B cell (primary cell): ENCODE results near the gene KRT9. TPM values are rescaled to one million over a fixed set of nuclear protein-coding genes. Genes with fewer than 3 reads are reported as not detected.
"Not testable (repeated sequence)": the region's sequence is repeated elsewhere in the genome, so short reads cannot be mapped to it uniquely, and the experiment has no call there.

Experiments used
- ATAC-seq: fragments of 200-7000 bp; cut with Tn5 transposase; one replicate; pipeline ENCODE4 v1.10.0; 2021; ENCODE audit warnings: low read depth, mild to moderate bottlenecking, moderate number of reproducible peaks, moderate library complexity
- CTCF ChIA-PET: fragments of 350-600 bp; sonication (Branson Sonifier 250); formaldehyde crosslinking; loops from one replicate; lab custom pipeline; 2021; ENCODE audit warnings: antibody characterized with exemption, inconsistent platforms; lab: Charles Lee
- POLR2A ChIA-PET: fragments of 350-600 bp; sonication (Branson Sonifier 250); formaldehyde crosslinking; loops from one replicate; lab custom pipeline; 2021; ENCODE audit warnings: antibody characterized with exemption; lab: Charles Lee
- DNase-seq: peaks from one replicate; pipeline ENCODE4 v3.0.0; 2013
- H2AFZ ChIP-seq: 2 replicates; pipeline ENCODE4 v1.6.1; 2012; ENCODE audit warnings: mild to moderate bottlenecking, low read depth, low read length; ENCODE audit not compliant: insufficient read depth, poor library complexity, severe bottlenecking
- H3K27ac ChIP-seq, 2 donors: 1 replicate in 1 of 2; 2 replicates in 1 of 2; pipeline ENCODE4 v1.5.1; 2012 to 2013; ENCODE audit warnings: low read length in 2 of 2, mild to moderate bottlenecking in 2 of 2, moderate library complexity in 1 of 2
- H3K27me3 ChIP-seq, 4 experiments: fragments of 200-600 bp in 1 of 4; sonication (generic) in 1 of 4; replicated peaks in 1 of 4; 1 replicate in 2 of 4; 2 replicates in 2 of 4; pipeline versions ENCODE4 v1.6.1 to v1.7.0; 2013 to 2016; ENCODE audit warnings: low read length in 3 of 4, mild to moderate bottlenecking in 2 of 4, mixed read lengths in 1 of 4, moderate library complexity in 1 of 4; ENCODE audit not compliant: insufficient read depth in 4 of 4, control insufficient read depth in 3 of 4; ENCODE audit errors: control extremely low read depth in 1 of 4
- H3K36me3 ChIP-seq, 2 experiments: replicated peaks in 1 of 2; 1 replicate in 1 of 2; 2 replicates in 1 of 2; pipeline versions ENCODE4 v1.6.1 to v1.7.1; 2013; ENCODE audit warnings: low read length in 1 of 2; ENCODE audit not compliant: insufficient read depth in 2 of 2, control insufficient read depth in 1 of 2; ENCODE audit errors: control extremely low read depth in 1 of 2, extremely low read depth in 1 of 2
- H3K4me1 ChIP-seq, 2 donors: fragments of 200-600 bp in 1 of 2; sonication (generic) in 1 of 2; 1 replicate in 1 of 2; 2 replicates in 1 of 2; pipeline versions ENCODE4 v1.5.1 to v1.6.1; 2013 to 2017; ENCODE audit warnings: low read length in 2 of 2; ENCODE audit not compliant: control insufficient read depth in 2 of 2, insufficient read depth in 2 of 2
- H3K4me2 ChIP-seq: replicated peaks from 2 replicates; pipeline ENCODE3; 2012; ENCODE audit warnings: mild to moderate bottlenecking, low read depth, low read length; ENCODE audit not compliant: poor library complexity, severe bottlenecking
- H3K4me3 ChIP-seq, 5 experiments: fragments of 200-600 bp in 1 of 5; sonication (generic) in 1 of 5; 1 replicate in 3 of 5; 2 replicates in 2 of 5; pipeline versions ENCODE4 v1.5.1 to v1.7.0; 2011 to 2016; ENCODE audit warnings: low read length in 4 of 5, mild to moderate bottlenecking in 4 of 5, low read depth in 2 of 5, control low read depth in 1 of 5, moderate library complexity in 1 of 5; ENCODE audit not compliant: insufficient read depth in 1 of 5; ENCODE audit errors: control extremely low read depth in 1 of 5, extremely low read depth in 1 of 5
- H3K79me2 ChIP-seq: fragments of 200-600 bp; sonication (generic); one replicate; pipeline ENCODE4 v1.6.0; 2016; ENCODE audit warnings: low read length; ENCODE audit not compliant: control insufficient read depth, insufficient read depth
- H3K9ac ChIP-seq: fragments of 200-600 bp; sonication (generic); 2 replicates; pipeline ENCODE4 v1.6.1; 2017; ENCODE audit warnings: mild to moderate bottlenecking, low read length, moderate library complexity
- H3K9me3 ChIP-seq, 3 donors: one replicate each; pipeline versions ENCODE4 v1.6.1 to v1.7.1; 2013; ENCODE audit warnings: low read length in 2 of 3; ENCODE audit not compliant: control insufficient read depth in 2 of 3, insufficient read depth in 1 of 3; ENCODE audit errors: control extremely low read depth in 1 of 3
- H4K20me1 ChIP-seq: 2 replicates; pipeline ENCODE4 v1.6.0; 2012; ENCODE audit warnings: mild to moderate bottlenecking, low read length; ENCODE audit not compliant: insufficient read depth, control insufficient read depth, poor library complexity, severe bottlenecking
- H3K27ac Mint-ChIP-seq: one replicate; pipeline ENCODE4 v1.8.0; 2021; ENCODE audit warnings: mixed read lengths
- H3K27me3 Mint-ChIP-seq: one replicate; pipeline ENCODE4 v1.8.0; 2021; ENCODE audit warnings: mixed read lengths
- H3K4me1 Mint-ChIP-seq: one replicate; pipeline ENCODE4 v1.8.0; 2021; ENCODE audit warnings: mixed read lengths
- H3K4me3 Mint-ChIP-seq: one replicate; pipeline ENCODE4 v1.8.0; 2021; ENCODE audit warnings: mixed read lengths
- H3K9me3 Mint-ChIP-seq: one replicate; pipeline ENCODE4 v1.8.0; 2022; ENCODE audit warnings: mixed read lengths; ENCODE audit not compliant: insufficient read depth
- CTCF ChIP-seq: fragments of 200-600 bp; IDR thresholded peaks from one replicate; pipeline ENCODE4 v1.8.0; 2022; ENCODE audit warnings: antibody characterized with exemption, mild to moderate bottlenecking
- EZH2 ChIP-seq: IDR thresholded peaks from 2 replicates; pipeline ENCODE4 v1.6.1; 2012; ENCODE audit warnings: borderline replicate concordance, low read depth, mild to moderate bottlenecking, moderate library complexity, low read length; ENCODE audit not compliant: insufficient read depth, poor library complexity, severe bottlenecking
- WGBS: methylation state at CpG from one replicate; pipeline ENCODE4 v1.1.5; 2013; ENCODE audit warnings: missing lambda C conversion rate; ENCODE audit not compliant: insufficient coverage; 5-methylcytosine and 5-hydroxymethylcytosine counted together
- intact Hi-C: fragments of 100-400 bp; cut with micrococcal nuclease; formaldehyde crosslinking; loops from one replicate; pipeline ENCODE4 v1.10.0; 2022
- polyA minus RNA-seq: library from RNA; depleted of rRNA, polyadenylated mRNA; stranded (reverse); fragments of >200 nt; gene quantifications from 2 replicates; pipeline ENCODE4 v1.2.3, GENCODE V29; 2012
- polyA plus RNA-seq: library from polyadenylated mRNA; depleted of rRNA; stranded (reverse); fragments of >200 nt; gene quantifications from 2 replicates; pipeline ENCODE4 v1.2.3, GENCODE V29; 2012
- total RNA-seq, 2 donors: library from RNA; stranded (reverse); fragments of 120-200 nt in 1 of 2; gene quantifications; 1 replicate in 1 of 2; 2 replicates in 1 of 2; pipeline versions ENCODE4 v1.2.3 to v1.2.4, GENCODE V29; 2013 to 2022

Gene KRT9
- total RNA-seq, result not detected in 2 replicates
- total RNA-seq (2013), result not detected
- polyA plus RNA-seq, result not detected in 2 replicates
- not detected in 2 replicates for polyA minus RNA-seq

- 72% methylated on average over 16 of the region's 24 CpGs for WGBS
- Histone ChIP-seq H3K9me3 (peaks cover 0 to 18% (median 9%) of the 10 kb centered on the region in 3 donors), H3K4me3 (no peak within 1 kb of the TSS), H3K9ac (no peak within 1 kb of the TSS), H2AFZ (no peak within 1 kb of the TSS), H3K4me1 (no peaks in the 10 kb centered on the region), H3K27me3 (peaks cover 0 to 36% (median 3%) of the 10 kb centered on the region in 4 experiments), H3K4me2 (no peak within 1 kb of the TSS), H4K20me1 (no peaks in the 10 kb centered on the region), H3K27ac (no peak within 1 kb of the TSS), H3K36me3 (no peaks in the 10 kb centered on the region), H3K79me2 (no peaks in the 10 kb centered on the region)
- no peak for TF ChIP-seq CTCF
- TF ChIP-seq EZH2, result no peak
- no peak within 1 kb of the TSS for H3K27ac Mint-ChIP-seq
- H3K4me3 Mint-ChIP-seq, result no peak within 1 kb of the TSS
- intact Hi-C loops, result no loop called here
- peaks cover 7% of the 10 kb centered on the region for H3K4me1 Mint-ChIP-seq
- POLR2A ChIA-PET, result no interaction called here
- DNase-seq (no peak), ATAC-seq (no peak)
- CTCF ChIA-PET, result no interaction called here
- H3K27me3 Mint-ChIP-seq, result peaks cover 22% of the 10 kb centered on the region
- H3K9me3 Mint-ChIP-seq, result peaks cover 7% of the 10 kb centered on the region
Measured at GRCh38 chr17:41571561-41572434, at the start of gene KRT9. Gene KRT9 (minus strand): TSS chr17:41572059. CDS start chr17:41571992, 67 bp downstream.

GRCh38 chr17:41621435-41621817 is 49.6 kb upstream of the KRT9 start:
- H2AFZ ChIP-seq, H3K9me3 ChIP-seq, H3K9me3 Mint-ChIP-seq, H3K36me3 ChIP-seq, H4K20me1 ChIP-seq, H3K4me3 Mint-ChIP-seq, H3K9ac ChIP-seq, H3K27ac ChIP-seq, POLR2A ChIA-PET, intact Hi-C loops, H3K4me2 ChIP-seq, H3K27me3 ChIP-seq, DNase-seq, H3K79me2 ChIP-seq, ATAC-seq, H3K4me3 ChIP-seq, H3K4me1 ChIP-seq, H3K4me1 Mint-ChIP-seq, H3K27ac Mint-ChIP-seq: not testable (repeated sequence)
- peaks cover 19% of the 10 kb centered on the region for H3K27me3 Mint-ChIP-seq
- 96% methylated on average over 6 of the region's 11 CpGs for WGBS
- CTCF ChIA-PET, result interaction anchor here (2.0 kb wide), 1 partner anchor 72 kb away, joined by 4 read pairs; no protein-coding TSS in a partner anchor
